GM23338 (cell line): ENCODE measurements around the gene MAPK4.

Source experiments
- CREB1 ChIP-seq: fragments of 250-450 bp; sonication (Bioruptor Pico); IDR thresholded peaks from 2 replicates; pipeline ENCODE4 v1.5.0; 2020; ENCODE audit warnings: low read depth, mild to moderate bottlenecking, moderate library complexity
- CTCF ChIP-seq, 2 experiments: fragments of 200-600 bp in 1 of 2; sonication (generic) in 1 of 2; conservative IDR thresholded peaks; 2 replicates each; pipeline versions ENCODE4 v1.5.1 to v1.6.1; 2016 to 2017; ENCODE audit warnings: antibody characterized with exemption in 2 of 2, low read depth in 2 of 2, mild to moderate bottlenecking in 2 of 2, moderate library complexity in 1 of 2
- ETS1 ChIP-seq: IDR thresholded peaks from 2 replicates; pipeline ENCODE4 v1.6.1; 2016; ENCODE audit warnings: antibody characterized with exemption
- EZH2 ChIP-seq: fragments of 200-600 bp; sonication (generic); IDR thresholded peaks from one replicate; pipeline ENCODE4 v1.8.0; 2017; ENCODE audit warnings: antibody characterized with exemption, mild to moderate bottlenecking, low read depth; ENCODE audit not compliant: unreplicated experiment
- EZH2phosphoT487 ChIP-seq: fragments of 200-600 bp; sonication (generic); IDR thresholded peaks from one replicate; pipeline ENCODE4 v1.8.1; 2018; ENCODE audit warnings: antibody characterized with exemption; ENCODE audit not compliant: unreplicated experiment
- JUNB ChIP-seq: IDR thresholded peaks from one replicate; pipeline ENCODE4 v1.6.1; 2016; ENCODE audit warnings: antibody characterized with exemption; ENCODE audit not compliant: unreplicated experiment
- POLR2AphosphoS5 ChIP-seq: IDR thresholded peaks from 2 replicates; pipeline ENCODE4 v1.6.1; 2016; ENCODE audit warnings: antibody characterized with exemption, low read depth
- REST ChIP-seq: IDR thresholded peaks from one replicate; pipeline ENCODE4 v1.6.1; 2018; ENCODE audit warnings: antibody characterized with exemption; ENCODE audit not compliant: unreplicated experiment
- ZNF114 ChIP-seq: fragments of 250-450 bp; sonication (Bioruptor Pico); IDR thresholded peaks from 2 replicates; pipeline ENCODE4 v1.5.0; 2020; ENCODE audit warnings: mild to moderate bottlenecking, moderate library complexity
- ZNF331 ChIP-seq: fragments of 250-450 bp; sonication (Bioruptor Pico); IDR thresholded peaks from 2 replicates; pipeline ENCODE4 v1.5.0; 2020; ENCODE audit warnings: low read depth, mild to moderate bottlenecking, moderate library complexity

GRCh38 chr18:50679056-50679455, 119.2 kb downstream of the MAPK4 start:
- TF ChIP-seq CTCF (conservative IDR thresholded peaks at IDR 0.05; ENCODE audit: low read depth in 2 of 2) (no peak), CREB1 (CRISPR knock-in tag) (no peak), EZH2 (no peak), EZH2phosphoT487 (no peak), POLR2AphosphoS5 (no peak), REST (no peak), ETS1 (no peak), ZNF331 (CRISPR knock-in tag) (no peak), ZNF114 (CRISPR knock-in tag) (no peak), JUNB (no peak)
